Adrenal gland (tissue), 5 donors: ENCODE data around the gene WNT7B.

Source experiments
- POLR2A ChIP-seq, 2 donors: fragments of 450-650 bp; IDR thresholded peaks; one replicate each; pipeline ENCODE4 v1.6.1; 2017; ENCODE audit warnings: antibody characterized with exemption in 2 of 2, mild to moderate bottlenecking in 2 of 2, moderate library complexity in 1 of 2
- TF ChIP-seq, protein P1 (sequence below), 6 experiments: fragments of 450-650 bp in 4 of 6; fragments of 200-600 bp in 2 of 6; sonication (generic) in 1 of 6; IDR thresholded peaks; 1 replicate in 5 of 6; 2 replicates in 1 of 6; pipeline versions ENCODE4 v1.5.1 to v1.8.0; 2016 to 2021; ENCODE audit warnings: antibody characterized with exemption in 6 of 6, mild to moderate bottlenecking in 2 of 6, moderate library complexity in 1 of 6
- donor health status: DM: no; HTN: no; CAD: no.

GRCh38 chr22:45993841-45994240 lies 16.9 kb upstream of the WNT7B start:
- TF ChIP-seq, protein P1, sequence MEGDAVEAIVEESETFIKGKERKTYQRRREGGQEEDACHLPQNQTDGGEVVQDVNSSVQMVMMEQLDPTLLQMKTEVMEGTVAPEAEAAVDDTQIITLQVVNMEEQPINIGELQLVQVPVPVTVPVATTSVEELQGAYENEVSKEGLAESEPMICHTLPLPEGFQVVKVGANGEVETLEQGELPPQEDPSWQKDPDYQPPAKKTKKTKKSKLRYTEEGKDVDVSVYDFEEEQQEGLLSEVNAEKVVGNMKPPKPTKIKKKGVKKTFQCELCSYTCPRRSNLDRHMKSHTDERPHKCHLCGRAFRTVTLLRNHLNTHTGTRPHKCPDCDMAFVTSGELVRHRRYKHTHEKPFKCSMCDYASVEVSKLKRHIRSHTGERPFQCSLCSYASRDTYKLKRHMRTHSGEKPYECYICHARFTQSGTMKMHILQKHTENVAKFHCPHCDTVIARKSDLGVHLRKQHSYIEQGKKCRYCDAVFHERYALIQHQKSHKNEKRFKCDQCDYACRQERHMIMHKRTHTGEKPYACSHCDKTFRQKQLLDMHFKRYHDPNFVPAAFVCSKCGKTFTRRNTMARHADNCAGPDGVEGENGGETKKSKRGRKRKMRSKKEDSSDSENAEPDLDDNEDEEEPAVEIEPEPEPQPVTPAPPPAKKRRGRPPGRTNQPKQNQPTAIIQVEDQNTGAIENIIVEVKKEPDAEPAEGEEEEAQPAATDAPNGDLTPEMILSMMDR (IDR thresholded peaks at IDR 0.05), result no peak
- no peak for TF ChIP-seq POLR2A (IDR thresholded peaks at IDR 0.05)
